ENCODE data around the gene PLPPR3. TPM values are rescaled to one million over a fixed set of nuclear protein-coding genes. Genes with fewer than 3 reads are reported as not detected.
"Not testable (repeated sequence)": the region's sequence is repeated elsewhere in the genome, so short reads cannot be mapped to it uniquely, and the experiment has no call there.

Gene PLPPR3
- total RNA-seq, 1 experiment from 2014 or later, result 0.11 TPM

DNA sequence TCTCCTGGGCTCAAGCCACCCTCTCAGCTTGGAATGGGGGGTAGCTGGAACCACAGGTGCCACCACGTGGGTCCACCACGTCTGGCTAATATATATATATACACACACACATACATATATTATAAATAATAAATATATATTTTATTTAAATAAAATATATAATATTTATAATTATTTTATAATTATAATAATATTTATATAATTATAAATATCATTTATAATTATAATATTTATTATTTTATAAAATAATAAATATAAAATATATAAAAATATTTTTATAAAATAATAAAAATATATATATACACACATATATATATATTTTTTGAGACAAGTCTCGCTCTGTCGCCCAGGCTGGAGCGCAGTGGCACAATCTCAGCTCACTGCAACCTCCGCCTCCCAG, 32.8 kb upstream of the PLPPR3 start:
- no peak for DNase-seq (ENCODE audit: low read depth)

DNA sequence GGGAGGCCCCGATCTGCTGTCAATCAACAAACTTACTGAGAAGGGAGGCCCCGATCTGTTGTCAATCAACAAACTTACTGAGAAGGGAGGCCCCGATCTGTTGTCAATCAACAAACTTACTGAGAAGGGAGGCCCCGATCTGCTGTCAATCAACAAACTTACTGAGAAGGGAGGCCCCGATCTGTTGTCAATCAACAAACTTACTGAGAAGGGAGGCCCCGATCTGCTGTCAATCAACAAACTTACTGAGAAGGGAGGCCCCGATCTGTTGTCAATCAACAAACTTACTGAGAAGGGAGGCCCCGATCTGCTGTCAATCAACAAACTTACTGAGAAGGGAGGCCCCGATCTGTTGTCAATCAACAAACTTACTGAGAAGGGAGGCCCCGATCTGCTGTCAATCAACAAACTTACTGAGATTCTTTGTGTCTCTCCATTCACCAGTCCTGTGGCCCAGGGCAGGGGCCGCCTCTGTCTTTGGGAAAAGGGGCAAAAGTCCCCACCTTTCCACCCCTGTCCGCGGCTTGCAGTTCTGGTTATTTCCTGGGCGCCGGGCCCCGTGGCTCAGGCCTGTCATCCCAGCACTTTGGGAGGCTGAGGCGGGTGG, 32.0 kb upstream of the PLPPR3 start:
- DNase-seq (ENCODE audit: low read depth), result not testable (repeated sequence)

- DNase-seq (ENCODE audit: low read depth), result no peak
Observed at GRCh38 chr19:853014-853585, 31.3 kb upstream of the PLPPR3 start.

DNA sequence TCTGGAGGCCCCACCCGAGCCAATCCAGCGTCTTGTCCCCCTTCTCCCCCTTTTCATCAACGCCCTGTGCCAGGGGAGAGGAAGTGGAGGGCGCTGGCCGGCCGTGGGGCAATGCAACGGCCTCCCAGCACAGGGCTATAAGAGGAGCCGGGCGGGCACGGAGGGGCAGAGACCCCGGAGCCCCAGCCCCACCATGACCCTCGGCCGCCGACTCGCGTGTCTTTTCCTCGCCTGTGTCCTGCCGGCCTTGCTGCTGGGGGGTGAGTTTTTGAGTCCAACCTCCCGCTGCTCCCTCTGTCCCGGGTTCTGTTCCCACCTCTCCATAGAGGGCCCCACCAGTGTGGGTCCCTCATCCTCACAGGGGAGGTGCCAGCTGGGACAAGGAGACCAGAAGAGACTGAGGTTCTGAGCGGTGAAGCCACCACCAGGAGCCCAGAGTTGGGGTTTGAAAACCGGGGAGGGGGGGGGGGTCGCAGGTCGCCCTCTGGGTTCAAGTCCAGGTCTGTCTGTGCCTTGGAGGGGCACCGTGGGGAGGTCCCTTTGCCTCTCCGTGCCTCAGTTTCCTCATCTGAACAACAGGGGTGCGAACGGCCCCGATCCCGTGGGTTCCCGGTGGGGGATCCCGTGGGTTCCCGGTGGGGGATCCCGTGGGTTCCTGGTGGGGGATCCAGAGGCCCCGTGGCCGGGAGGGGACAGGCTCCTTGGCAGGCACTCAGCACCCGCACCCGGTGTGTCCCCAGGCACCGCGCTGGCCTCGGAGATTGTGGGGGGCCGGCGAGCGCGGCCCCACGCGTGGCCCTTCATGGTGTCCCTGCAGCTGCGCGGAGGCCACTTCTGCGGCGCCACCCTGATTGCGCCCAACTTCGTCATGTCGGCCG, 30.6 kb upstream of the PLPPR3 start, which contains the start of gene ELANE:
ELANE (plus strand) TSS at position 168 of the 878 bp plus-strand sequence; CDS start at position 194, 26 bp downstream.
- no peak for DNase-seq (ENCODE audit: low read depth)

DNA sequence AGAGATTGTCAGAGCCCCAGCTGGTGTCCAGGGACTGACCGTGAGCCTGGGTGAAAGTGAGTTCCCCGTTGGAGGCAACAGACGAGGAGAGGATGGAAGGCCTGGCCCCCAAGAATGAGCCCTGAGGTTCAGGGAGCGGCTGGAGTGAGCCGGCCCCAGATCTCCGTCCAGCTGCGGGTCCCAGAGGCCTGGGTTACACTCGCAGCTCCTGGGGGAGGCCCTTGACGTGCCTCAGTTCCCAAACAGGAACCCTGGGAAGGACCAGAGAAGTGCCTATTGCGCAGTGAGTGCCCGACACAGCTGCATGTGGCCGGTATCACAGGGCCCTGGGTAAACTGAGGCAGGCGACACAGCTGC, 29.2 kb upstream of the PLPPR3 start:
- no peak for DNase-seq (ENCODE audit: low read depth)

DNA sequence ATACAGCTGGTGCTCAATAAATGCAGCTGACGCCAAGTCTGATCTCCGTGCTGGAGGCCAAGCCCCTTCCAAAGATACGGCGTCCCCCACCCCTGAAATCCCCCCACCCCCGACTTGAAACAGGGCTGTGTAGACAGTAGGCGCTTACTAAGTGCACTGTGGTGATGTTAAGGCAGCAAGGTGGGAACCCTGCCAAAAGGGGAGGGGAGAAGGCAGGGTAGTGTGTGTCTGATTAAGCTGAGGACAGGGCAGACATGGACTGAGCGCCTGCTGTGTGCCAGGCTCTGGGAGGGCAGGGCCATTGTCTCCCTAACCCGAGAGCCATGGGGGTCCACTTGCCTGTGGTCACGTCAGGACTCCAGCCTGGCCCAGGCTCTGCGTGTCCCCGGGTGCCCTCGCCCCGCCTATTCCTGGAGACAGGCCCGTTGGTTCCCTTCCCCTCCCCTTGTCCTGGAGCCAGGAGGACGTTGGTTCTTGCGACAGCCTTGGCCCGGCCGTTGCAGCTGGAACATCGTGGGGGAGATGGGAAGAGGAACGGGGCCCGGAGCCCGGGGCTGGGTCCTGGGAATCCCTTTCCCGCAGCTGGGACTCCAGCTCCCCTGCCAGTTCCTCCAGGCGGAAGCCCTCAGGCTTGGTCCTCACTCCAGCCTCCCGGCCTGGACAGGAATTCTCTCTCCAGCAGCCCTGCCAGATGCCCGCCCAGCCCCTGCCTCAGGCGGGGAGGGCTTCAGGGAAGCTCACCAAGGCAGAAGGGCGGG, 28.6 kb upstream of the PLPPR3 start:
- DNase-seq (ENCODE audit: low read depth), result peak; percentile 75

GRCh38 chr19:849195-849594, 27.4 kb upstream of the PLPPR3 start:
- DNase-seq (ENCODE audit: low read depth), result not testable (repeated sequence)

DNA sequence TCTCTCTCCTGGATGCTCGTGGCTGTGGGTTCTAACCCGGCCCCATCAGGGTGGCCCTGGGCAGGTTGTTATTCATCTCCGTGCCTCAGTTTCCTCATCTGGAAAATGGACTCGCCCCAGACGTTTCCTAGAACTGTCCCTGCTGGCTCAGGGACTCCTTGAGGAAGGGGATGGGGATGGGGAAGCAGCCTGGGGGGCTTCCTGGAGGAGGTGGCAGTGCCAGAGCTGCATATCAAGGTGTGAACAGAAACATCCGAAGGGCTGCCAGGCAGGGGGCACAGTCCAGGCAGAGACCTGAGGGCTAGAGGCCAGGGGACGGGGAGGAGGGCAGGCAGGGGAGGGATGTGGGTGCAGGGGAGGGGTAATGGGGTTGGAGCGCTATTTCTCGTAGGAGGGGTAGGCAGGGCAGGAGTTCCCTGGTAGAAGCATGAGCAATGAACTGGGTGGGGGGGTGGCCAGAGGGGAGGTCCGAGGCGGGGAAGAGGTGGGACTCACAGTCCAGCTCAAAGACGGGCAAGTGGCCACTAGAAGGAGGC, 26.7 kb upstream of the PLPPR3 start:
- DNase-seq (ENCODE audit: low read depth), result no peak

DNA sequence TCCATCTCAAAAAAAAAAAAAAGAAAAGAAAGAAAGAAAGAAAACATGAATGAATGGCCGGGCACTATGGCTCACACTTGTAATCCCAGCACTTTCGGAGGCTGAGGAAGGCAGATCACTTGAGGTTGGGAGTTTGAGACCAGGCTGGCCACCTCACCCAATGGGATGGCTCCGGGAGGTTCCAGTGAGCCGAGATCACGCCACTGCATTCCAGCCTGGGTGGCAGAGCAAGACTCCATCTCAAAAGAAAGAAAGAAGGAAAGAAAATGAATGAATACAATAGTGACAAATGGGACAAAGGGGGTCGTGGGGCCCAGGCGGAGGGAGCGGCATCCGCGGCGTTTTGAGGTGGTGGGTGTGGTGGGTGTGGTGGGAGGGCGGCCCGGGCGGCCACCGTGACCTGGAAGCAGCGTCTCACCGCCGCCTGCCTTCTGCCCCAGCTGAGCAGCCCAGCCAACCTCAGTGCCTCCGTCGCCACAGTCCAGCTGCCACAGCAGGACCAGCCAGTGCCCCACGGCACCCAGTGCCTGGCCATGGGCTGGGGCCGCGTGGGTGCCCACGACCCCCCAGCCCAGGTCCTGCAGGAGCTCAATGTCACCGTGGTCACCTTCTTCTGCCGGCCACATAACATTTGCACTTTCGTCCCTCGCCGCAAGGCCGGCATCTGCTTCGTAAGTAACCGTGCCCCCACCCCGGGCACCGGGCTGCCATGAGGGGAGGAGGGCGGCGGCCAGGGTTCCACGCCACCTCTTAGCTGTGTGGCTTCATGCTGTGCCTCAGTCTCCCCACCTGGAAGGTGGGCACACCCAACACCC, 24.2 kb upstream of the PLPPR3 start:
- DNase-seq (ENCODE audit: low read depth), result no peak

DNA sequence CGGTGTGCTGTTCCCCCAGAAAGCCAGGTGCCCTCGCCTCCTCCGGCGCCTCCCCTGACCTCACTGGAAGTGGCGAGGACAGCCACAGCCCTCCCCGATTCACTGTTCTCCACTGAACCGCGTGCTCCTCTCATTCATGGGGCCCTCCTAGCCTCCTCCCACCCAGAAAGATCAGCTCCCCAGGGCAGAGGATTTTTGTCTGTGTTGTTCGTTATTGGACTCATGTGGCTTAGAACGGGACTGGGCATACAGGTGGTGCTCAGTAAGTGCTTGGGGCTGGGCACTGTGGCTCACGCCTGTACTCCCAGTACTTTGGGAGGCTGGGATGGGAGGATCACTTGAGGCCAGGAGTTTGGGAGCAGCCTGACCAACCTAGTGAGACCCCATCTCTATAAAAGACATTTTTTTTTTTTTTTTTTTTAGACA, 22.8 kb upstream of the PLPPR3 start:
- no peak for DNase-seq (ENCODE audit: low read depth)

- DNase-seq (ENCODE audit: low read depth), result no peak
Observed at GRCh38 chr19:843836-844545, 22.2 kb upstream of the PLPPR3 start.

- peak; percentile 44 for DNase-seq (ENCODE audit: low read depth)
Observed at GRCh38 chr19:843180-843835, 21.6 kb upstream of the PLPPR3 start.

- DNase-seq (ENCODE audit: low read depth), result not testable (repeated sequence)
Observed at GRCh38 chr19:842802-843179, 21.0 kb upstream of the PLPPR3 start.

DNA sequence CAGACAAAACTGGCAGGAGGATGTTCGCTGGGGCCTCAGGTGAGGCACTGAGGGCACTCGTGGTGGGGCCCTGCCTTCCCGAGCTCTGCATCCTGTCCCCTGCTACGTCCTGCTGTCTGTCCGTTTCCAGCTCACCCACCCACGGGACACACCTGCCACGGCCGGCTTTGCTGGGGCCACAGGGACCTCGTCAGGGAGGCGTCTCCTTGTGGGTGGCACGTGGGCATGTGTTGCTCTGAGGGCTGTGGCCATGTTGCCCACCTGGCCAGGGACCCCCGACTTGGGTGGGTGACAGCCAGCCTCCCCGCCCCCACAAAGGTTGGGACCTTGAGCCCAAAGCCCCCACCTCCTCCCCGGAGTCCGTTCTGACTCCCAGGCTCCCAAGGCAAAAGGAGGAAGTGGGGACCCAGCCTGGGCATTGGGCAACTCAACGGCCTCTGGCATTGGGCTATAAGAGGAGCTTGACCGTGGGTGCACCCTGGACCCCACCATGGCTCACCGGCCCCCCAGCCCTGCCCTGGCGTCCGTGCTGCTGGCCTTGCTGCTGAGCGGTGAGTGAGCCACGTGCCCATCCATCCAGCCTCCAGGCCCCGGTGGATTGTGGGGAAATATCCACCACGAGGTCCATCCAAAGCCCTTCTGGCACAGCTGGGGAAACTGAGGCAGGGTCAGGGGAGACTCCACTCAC, 18.9 kb upstream of the PLPPR3 start, which contains the start of gene PRTN3:
PRTN3 (plus strand) TSS at position 481 of the 688 bp plus-strand sequence; CDS start at position 491, 10 bp downstream.
- no peak for DNase-seq (ENCODE audit: low read depth)

DNA sequence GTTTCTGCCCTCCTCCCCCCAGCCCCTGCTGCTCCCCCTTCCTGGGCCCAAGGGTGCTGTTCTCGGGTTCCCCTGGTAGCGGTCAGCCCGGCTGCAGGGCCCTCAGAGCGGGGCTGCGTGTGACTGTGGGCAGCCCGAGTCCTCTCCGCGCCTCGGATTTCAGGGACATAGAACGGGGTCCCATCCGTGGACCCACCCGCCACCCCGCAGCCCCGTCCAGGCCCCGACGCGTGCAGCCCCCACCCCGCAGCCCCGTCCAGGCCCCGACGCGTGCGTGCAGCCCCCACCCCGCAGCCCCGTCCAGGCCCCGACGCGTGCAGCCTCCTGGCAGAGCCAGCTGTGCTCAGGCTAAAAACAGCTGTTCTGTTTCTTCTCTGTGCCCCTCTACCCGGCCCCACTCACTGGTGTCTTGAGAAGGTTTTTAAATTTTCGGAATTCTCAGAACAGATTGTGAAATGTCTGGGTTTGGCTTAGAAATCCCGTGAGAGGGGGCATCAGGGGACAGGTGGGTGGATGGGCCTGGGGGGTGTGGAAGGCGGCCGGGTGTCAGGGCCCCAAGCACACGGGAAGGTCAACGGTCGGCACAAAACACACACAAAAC, 13.6 kb upstream of the PLPPR3 start:
- DNase-seq (ENCODE audit: low read depth), result no peak

DNA sequence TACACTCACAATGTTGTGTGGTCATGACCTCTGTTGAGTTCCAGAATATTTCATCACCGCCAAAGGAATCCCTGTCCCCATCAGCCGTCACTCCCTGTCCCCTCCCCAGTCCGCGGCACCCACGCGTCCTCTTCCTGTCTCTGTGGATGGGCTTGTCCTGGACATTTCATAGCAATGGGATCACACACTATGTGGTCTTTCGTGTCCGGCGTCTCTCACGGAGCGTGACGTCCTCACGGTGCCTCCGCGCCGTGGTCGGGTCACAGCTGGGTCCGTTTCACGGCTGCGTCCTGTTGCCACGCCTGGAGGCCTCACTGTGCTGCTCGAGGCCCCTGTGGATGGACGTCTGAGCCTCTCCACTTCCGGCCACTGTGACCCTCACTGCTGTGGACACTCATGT, 12.5 kb upstream of the PLPPR3 start:
- no peak for DNase-seq (ENCODE audit: low read depth)

DNA sequence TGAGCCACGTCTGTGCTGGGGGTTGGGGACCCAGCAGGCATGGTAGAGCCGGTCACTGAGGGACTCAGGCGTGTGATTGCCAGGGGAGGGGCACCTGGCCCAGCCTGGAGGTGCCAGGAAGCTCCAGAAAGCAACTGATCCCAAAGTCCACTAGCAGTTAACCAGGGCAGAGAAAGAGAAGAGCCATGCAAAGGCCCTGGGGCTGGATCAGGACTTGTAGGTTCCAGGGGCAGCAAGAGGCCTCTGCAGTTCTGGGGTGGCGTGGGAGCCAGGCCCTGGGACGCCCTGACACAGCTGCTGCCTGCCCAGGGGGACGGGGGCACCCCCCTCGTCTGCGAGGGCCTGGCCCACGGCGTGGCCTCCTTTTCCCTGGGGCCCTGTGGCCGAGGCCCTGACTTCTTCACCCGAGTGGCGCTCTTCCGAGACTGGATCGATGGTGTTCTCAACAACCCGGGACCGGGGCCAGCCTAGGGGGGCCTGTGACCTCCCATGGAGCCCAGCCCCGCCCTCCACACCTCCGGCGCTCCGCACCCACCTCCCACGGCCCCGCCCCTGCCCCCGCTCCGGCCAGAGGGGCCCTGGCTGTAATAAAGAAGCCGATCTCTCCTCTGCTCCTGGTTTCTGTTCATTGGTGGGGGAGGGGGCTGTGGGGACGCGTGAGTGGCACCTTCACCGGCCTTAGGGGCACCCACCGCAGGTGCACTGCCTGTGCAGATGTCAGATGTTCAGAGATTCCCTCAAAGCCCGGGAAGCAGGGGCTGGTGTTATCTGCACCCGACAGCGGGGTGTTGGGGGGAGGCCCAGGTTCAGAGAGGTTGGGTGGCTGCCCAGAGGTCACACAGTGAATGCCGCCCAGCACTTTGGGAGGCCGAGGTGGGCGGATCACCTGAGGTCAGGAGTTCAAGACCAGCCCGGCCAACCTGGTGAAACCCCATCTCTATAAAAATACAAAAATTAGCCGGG, 9.9 kb upstream of the PLPPR3 start:
- DNase-seq (ENCODE audit: low read depth), result no peak

Data from Daoy (cell line).